NT2/D1 (cell line): ENCODE measurements around the gene GPATCH11.

Experiments used
- DNase-seq: peaks from one replicate; pipeline ENCODE4 v3.0.0-alpha.2; 2011; ENCODE audit warnings: low read depth, low spot score
- H3K27me3 ChIP-seq: 2 replicates; pipeline ENCODE4 v1.6.0; 2011; ENCODE audit warnings: mild to moderate bottlenecking; ENCODE audit not compliant: insufficient read length, insufficient read depth
- H3K36me3 ChIP-seq: 2 replicates; pipeline ENCODE4 v1.6.1; 2011; ENCODE audit warnings: mild to moderate bottlenecking, low read length, mixed read lengths; ENCODE audit not compliant: insufficient read depth, insufficient read length
- H3K4me1 ChIP-seq: 2 replicates; pipeline ENCODE4 v1.5.1; 2011; ENCODE audit not compliant: insufficient read depth, insufficient read length
- H3K4me3 ChIP-seq: 2 replicates; pipeline ENCODE4 v1.5.1; 2011; ENCODE audit warnings: low read depth; ENCODE audit not compliant: insufficient read length
- H3K9ac ChIP-seq: 2 replicates; pipeline ENCODE4 v1.6.0; 2011; ENCODE audit warnings: low read depth; ENCODE audit not compliant: insufficient read length
- H3K9me3 ChIP-seq: 2 replicates; pipeline ENCODE4 v1.5.1; 2011; ENCODE audit warnings: mild to moderate bottlenecking, low read length; ENCODE audit not compliant: insufficient read depth
- SUZ12 ChIP-seq: IDR thresholded peaks from 2 replicates; pipeline ENCODE4 v1.6.1; 2011; ENCODE audit not compliant: insufficient read length, insufficient read depth; ENCODE audit errors: extremely low read depth
- YY1 ChIP-seq: IDR thresholded peaks from 2 replicates; pipeline ENCODE4 v1.6.1; 2011; ENCODE audit not compliant: insufficient read length, insufficient read depth
- ZNF274 ChIP-seq: IDR thresholded peaks from 2 replicates; pipeline ENCODE4 v1.6.1; 2011; ENCODE audit warnings: mild to moderate bottlenecking, low read depth, low read length

GPATCH11 gene

GRCh38 chr2:37109523-37109922, 25.2 kb downstream of the GPATCH11 start:
- DNase-seq, result no peak
- Histone ChIP-seq H3K4me1 (no peaks in the 10 kb centered on the region), H3K27me3 (no peaks in the 10 kb centered on the region), H3K9ac (no peak overlapping the region), H3K4me3 (no peak overlapping the region), H3K36me3 (peaks cover 16% of the 10 kb centered on the region), H3K9me3 (no peaks in the 10 kb centered on the region)
- TF ChIP-seq YY1 (no peak), SUZ12 (no peak), ZNF274 (no peak)

- Histone ChIP-seq H3K9me3 (no peaks in the 10 kb centered on the region), H3K36me3 (peaks cover 16% of the 10 kb centered on the region), H3K4me3 (no peak overlapping the region), H3K9ac (no peak overlapping the region), H3K27me3 (no peaks in the 10 kb centered on the region), H3K4me1 (no peaks in the 10 kb centered on the region)
- DNase-seq, result no peak
- TF ChIP-seq YY1, result no peak
- TF ChIP-seq SUZ12, result no peak
- TF ChIP-seq ZNF274, result no peak
These were observed 26.2 kb downstream of the GPATCH11 start for GRCh38 chr2:37110306-37111212.

- Histone ChIP-seq H3K9me3 (no peaks in the 10 kb centered on the region), H3K27me3 (no peaks in the 10 kb centered on the region), H3K4me1 (no peaks in the 10 kb centered on the region), H3K4me3 (no peak overlapping the region), H3K9ac (no peak overlapping the region), H3K36me3 (peaks cover 14% of the 10 kb centered on the region)
- DNase-seq, result no peak
- TF ChIP-seq ZNF274 (no peak), YY1 (no peak), SUZ12 (no peak)
These were observed 27.6 kb downstream of the GPATCH11 start for GRCh38 chr2:37111958-37112357.

GRCh38 chr2:37117566-37117965, 33.2 kb downstream of the GPATCH11 start:
- no peak for TF ChIP-seq SUZ12
- no peak for TF ChIP-seq ZNF274
- TF ChIP-seq YY1, result no peak
- Histone ChIP-seq H3K36me3 (peaks cover 11% of the 10 kb centered on the region), H3K27me3 (no peaks in the 10 kb centered on the region), H3K4me3 (no peak overlapping the region), H3K9me3 (no peaks in the 10 kb centered on the region), H3K4me1 (no peaks in the 10 kb centered on the region), H3K9ac (no peak overlapping the region)
- DNase-seq, result no peak

- H3K9me3 ChIP-seq, result no peaks in the 10 kb centered on the region
- DNase-seq, result no peak
- TF ChIP-seq YY1 (no peak), SUZ12 (no peak), ZNF274 (no peak)
- no peak overlapping the region for H3K4me3 ChIP-seq
- no peak overlapping the region for H3K9ac ChIP-seq
- H3K4me1 ChIP-seq, result no peaks in the 10 kb centered on the region
- H3K36me3 ChIP-seq, result peaks cover 11% of the 10 kb centered on the region
- H3K27me3 ChIP-seq, result no peaks in the 10 kb centered on the region
These were observed 34.8 kb downstream of the GPATCH11 start for GRCh38 chr2:37119157-37119556.

GRCh38 chr2:37125416-37125815, 41.1 kb downstream of the GPATCH11 start:
- DNase-seq, result no peak
- H3K4me3 ChIP-seq, result no peak overlapping the region
- H3K9me3 ChIP-seq, result 0 out of 2 replicates have a peak, but pooled peaks cover 6% of the 10 kb centered on the region
- TF ChIP-seq YY1 (no peak), SUZ12 (no peak), ZNF274 (no peak)
- no peaks in the 10 kb centered on the region for H3K4me1 ChIP-seq
- H3K27me3 ChIP-seq, result no peaks in the 10 kb centered on the region
- peaks cover 6% of the 10 kb centered on the region for H3K36me3 ChIP-seq
- H3K9ac ChIP-seq, result no peak overlapping the region

- TF ChIP-seq YY1 (no peak), SUZ12 (no peak), ZNF274 (no peak)
- peaks cover 39% of the 10 kb centered on the region for H3K36me3 ChIP-seq
- H3K4me3 ChIP-seq, result no peak overlapping the region
- 0 out of 2 replicates have a peak, but pooled peaks cover 6% of the 10 kb centered on the region for H3K9me3 ChIP-seq
- H3K9ac ChIP-seq, result no peak overlapping the region
- H3K27me3 ChIP-seq, result no peaks in the 10 kb centered on the region
- no peak for DNase-seq
- no peaks in the 10 kb centered on the region for H3K4me1 ChIP-seq
These were observed 48.6 kb downstream of the GPATCH11 start for GRCh38 chr2:37132914-37133313.
